Sigmoid colon (tissue), 4 donors: ENCODE measurements around the gene CELF1.
"Not testable (repeated sequence)": the region's sequence is repeated elsewhere in the genome, so short reads cannot be mapped to it uniquely, and the experiment has no call there.

Source experiments
- CTCF ChIP-seq, 4 experiments: fragments of 450-650 bp in 3 of 4; fragments of 200-600 bp in 1 of 4; IDR thresholded peaks; one replicate each; pipeline ENCODE4 v1.5.1; 2016 to 2019; ENCODE audit warnings: antibody characterized with exemption in 4 of 4, mild to moderate bottlenecking in 3 of 4, moderate library complexity in 2 of 4
- EP300 ChIP-seq, 4 donors: sonication (generic); formaldehyde crosslinking; IDR thresholded peaks; one replicate each; pipeline ENCODE4 v1.6.1; 2017; ENCODE audit warnings: antibody characterized with exemption in 4 of 4
- POLR2A ChIP-seq, 2 donors: fragments of 450-650 bp; IDR thresholded peaks; one replicate each; pipeline ENCODE4 v1.6.1; 2016; ENCODE audit warnings: antibody characterized with exemption in 2 of 2, mild to moderate bottlenecking in 2 of 2, moderate library complexity in 2 of 2
- POLR2AphosphoS5 ChIP-seq, 4 donors: sonication (generic); formaldehyde crosslinking; IDR thresholded peaks; one replicate each; pipeline ENCODE4 v1.6.1; 2017; ENCODE audit warnings: antibody characterized with exemption in 4 of 4

GRCh38 chr11:47557004-47557403 is 4.1 kb upstream of the CELF1 start:
- TF ChIP-seq POLR2AphosphoS5, CTCF, POLR2A, EP300 (IDR thresholded peaks at IDR 0.05): not testable (repeated sequence)
